GM12872 (cell line): Measurements from ENCODE around the gene WIPF3.

ENCODE experiments used
- CTCF ChIP-seq: IDR thresholded peaks from 3 replicates; pipeline ENCODE4 v1.5.1; 2011; ENCODE audit warnings: low read depth, mild to moderate bottlenecking, low read length, moderate library complexity; ENCODE audit not compliant: insufficient read depth

The WIPF3 gene

GRCh38 chr7:29841926-29842701 lies 35.8 kb downstream of the WIPF3 start:
- TF ChIP-seq CTCF, result no peak

GRCh38 chr7:29843093-29843492 lies 36.8 kb downstream of the WIPF3 start:
- no peak for TF ChIP-seq CTCF

- TF ChIP-seq CTCF, result no peak
These were observed 37.4 kb downstream of the WIPF3 start for GRCh38 chr7:29843726-29844125.

- no peak for TF ChIP-seq CTCF
These were observed 38.3 kb downstream of the WIPF3 start for GRCh38 chr7:29844559-29844958.

GRCh38 chr7:29847496-29847895 lies 41.2 kb downstream of the WIPF3 start:
- TF ChIP-seq CTCF, result no peak

- no peak for TF ChIP-seq CTCF
These were observed 41.6 kb downstream of the WIPF3 start for GRCh38 chr7:29847916-29848315.

- TF ChIP-seq CTCF, result no peak
These were observed 42.6 kb downstream of the WIPF3 start for GRCh38 chr7:29848941-29849340.

GRCh38 chr7:29851487-29851886 lies 45.2 kb downstream of the WIPF3 start:
- no peak for TF ChIP-seq CTCF
